K562 (cell line): ENCODE measurements around the gene PI4KA. TPM values are rescaled to one million over a fixed set of nuclear protein-coding genes. Genes with fewer than 3 reads are reported as not detected.
A peak's percentile ranks its signal among the peaks of the same experiment; 100 is the strongest.

Source experiments
- CCAR2 ChIP-seq: fragments of 200-400 bp; formaldehyde crosslinking; IDR thresholded peaks from 2 replicates; pipeline ENCODE4 v1.6.1; 2017; ENCODE audit warnings: mild to moderate bottlenecking, low read depth, low read length
- CHD1 ChIP-seq: fragments of 200-600 bp; sonication (generic); IDR thresholded peaks from one replicate; pipeline ENCODE4 v1.6.1; 2012; ENCODE audit warnings: mild to moderate bottlenecking, moderate library complexity, low read length, inconsistent platforms
- CHD4 ChIP-seq: fragments of 200-600 bp; sonication (generic); IDR thresholded peaks from 3 replicates; pipeline ENCODE4 v1.6.1; 2012; ENCODE audit warnings: low read depth, mild to moderate bottlenecking, mixed read lengths, low read length, inconsistent platforms; ENCODE audit not compliant: insufficient read depth, insufficient replicate concordance, poor library complexity, severe bottlenecking
- CXXC5 ChIP-seq: fragments of 250-450 bp; sonication (Bioruptor Pico); IDR thresholded peaks from 2 replicates; pipeline ENCODE4 v1.8.0; 2022; ENCODE audit warnings: inconsistent platforms, mild to moderate bottlenecking, moderate library complexity
- EZH2 ChIP-seq: IDR thresholded peaks from 2 replicates; pipeline ENCODE4 v1.6.1; 2012; ENCODE audit warnings: low read depth, mild to moderate bottlenecking, inconsistent platforms, low read length, borderline replicate concordance
- HOXB6 ChIP-seq: fragments of 250-450 bp; sonication (Bioruptor Pico); IDR thresholded peaks from 2 replicates; pipeline ENCODE4 v1.5.1; 2022; ENCODE audit warnings: mild to moderate bottlenecking, borderline replicate concordance
- JUN ChIP-seq, 2 experiments: sonication (generic) in 1 of 2; formaldehyde crosslinking in 1 of 2; IDR thresholded peaks; 2 replicates each; pipeline versions ENCODE4 v1.6.1 to v1.8.0; 2012 to 2022; ENCODE audit warnings: borderline replicate concordance in 2 of 2, mild to moderate bottlenecking in 2 of 2, improper control_type of control experiment in 1 of 2, low read depth in 1 of 2, low read length in 1 of 2, missing genetic modification reagents in 1 of 2
- NR2C1 ChIP-seq, 2 experiments: fragments of 450-650 bp; IDR thresholded peaks; 2 replicates each; pipeline ENCODE4 v1.6.1; 2017; ENCODE audit warnings: mild to moderate bottlenecking in 2 of 2, antibody characterized with exemption in 1 of 2, inconsistent platforms in 1 of 2, missing compliant biosample characterization in 1 of 2, missing genetic modification characterization in 1 of 2
- PRPF4 ChIP-seq: fragments of 200-400 bp; formaldehyde crosslinking; IDR thresholded peaks from one replicate; pipeline ENCODE4 v1.6.1; 2017; ENCODE audit warnings: low read length, low read depth, mild to moderate bottlenecking; ENCODE audit not compliant: insufficient read depth, poor library complexity, severe bottlenecking
- RBBP5 ChIP-seq: fragments of 200-600 bp; sonication (generic); IDR thresholded peaks from 2 replicates; pipeline ENCODE4 v1.6.1; 2012; ENCODE audit warnings: borderline replicate concordance, mild to moderate bottlenecking, low read length, control low read depth, inconsistent platforms; ENCODE audit not compliant: insufficient read depth, poor library complexity, severe bottlenecking
- SETDB1 ChIP-seq: IDR thresholded peaks from one replicate; pipeline ENCODE4 v1.6.1; 2012; ENCODE audit warnings: low read length, control low read depth, inconsistent platforms
- TAF7 ChIP-seq: fragments of 450-650 bp; IDR thresholded peaks from 2 replicates; pipeline ENCODE4 v1.6.1; 2016; ENCODE audit warnings: missing genetic modification characterization, missing compliant biosample characterization
- TBP ChIP-seq: optimal IDR thresholded peaks from 2 replicates; pipeline ENCODE3; 2011; ENCODE audit warnings: low read depth, low read length, improper control_type of control experiment
- ZBTB17 ChIP-seq: fragments of 450-650 bp; formaldehyde crosslinking; IDR thresholded peaks from 2 replicates; pipeline ENCODE4 v1.4.0; 2020; ENCODE audit warnings: mild to moderate bottlenecking
- ZC3H11A ChIP-seq: IDR thresholded peaks from 2 replicates; pipeline ENCODE4 v1.6.1; 2012; ENCODE audit warnings: low read depth, low read length, improper control_type of control experiment
- ZFPM2 ChIP-seq: fragments of 250-450 bp; sonication (Bioruptor Pico); IDR thresholded peaks from 2 replicates; pipeline ENCODE4 v1.5.1; 2022; ENCODE audit warnings: mild to moderate bottlenecking
- ZNF140 ChIP-seq: fragments of 250-450 bp; sonication (Bioruptor Pico); IDR thresholded peaks from 2 replicates; pipeline ENCODE4 v1.8.0; 2021; ENCODE audit warnings: moderate library complexity, mild to moderate bottlenecking, inconsistent platforms
- ZNF311 ChIP-seq: fragments of 250-450 bp; sonication (Bioruptor Pico); IDR thresholded peaks from 2 replicates; pipeline ENCODE4 v1.4.0; 2020; ENCODE audit warnings: mild to moderate bottlenecking, moderate library complexity
- ZNF384 ChIP-seq: IDR thresholded peaks from 2 replicates; pipeline ENCODE4 v1.6.1; 2012; ENCODE audit warnings: low read depth, low read length, improper control_type of control experiment
- polyA plus RNA-seq, 8 experiments: library from polyadenylated mRNA; depleted of rRNA in 4 of 8; stranded (reverse) in 5 of 8; unstranded in 3 of 8; fragments of >200 nt; fragmentation: Nextera tagmentation in 2 of 8; fragmentation: Illumina TruSeq in 1 of 8; extraction: Ambion mirVana in 2 of 8; extraction: Trizol in 1 of 8; gene quantifications; 2 replicates each; pipeline versions ENCODE4 v1.2.1 to v1.2.3, GENCODE V29; 2011 to 2014; ENCODE audit warnings: inconsistent platforms in 1 of 8, missing spikeins in 1 of 8
- total RNA-seq, 7 experiments: library from RNA; depleted of rRNA in 6 of 7; stranded (reverse); fragments of >200 nt in 6 of 7; fragmentation: Illumina TruSeq in 2 of 7; extraction: Trizol in 2 of 7; gene quantifications; 2 replicates each; pipeline versions ENCODE4 v1.2.1 to v1.2.3, GENCODE V29; 2011 to 2021; ENCODE audit warnings: low replicate concordance in 1 of 7
- TF ChIP-seq, protein P1 (sequence below): sonication (generic); formaldehyde crosslinking; IDR thresholded peaks from 2 replicates; pipeline ENCODE4 v1.8.1; 2023; ENCODE audit warnings: mild to moderate bottlenecking, missing genetic modification reagents
- TF ChIP-seq, protein P2 (sequence below): fragments of 250-450 bp; sonication (Bioruptor Pico); IDR thresholded peaks from 2 replicates; pipeline ENCODE4 v1.4.0; 2020
- TF ChIP-seq, protein P3 (sequence below): sonication (generic); formaldehyde crosslinking; IDR thresholded peaks from 2 replicates; pipeline ENCODE4 v1.8.0; 2022; ENCODE audit warnings: mild to moderate bottlenecking, missing genetic modification reagents

Gene PI4KA
- total and polyA plus RNA-seq, 9 of the 15 experiments (the other 6 are each of a cell fraction or from before 2014, with no cell fraction given) = 7.3 to 187 (median 84.7) TPM

DNA sequence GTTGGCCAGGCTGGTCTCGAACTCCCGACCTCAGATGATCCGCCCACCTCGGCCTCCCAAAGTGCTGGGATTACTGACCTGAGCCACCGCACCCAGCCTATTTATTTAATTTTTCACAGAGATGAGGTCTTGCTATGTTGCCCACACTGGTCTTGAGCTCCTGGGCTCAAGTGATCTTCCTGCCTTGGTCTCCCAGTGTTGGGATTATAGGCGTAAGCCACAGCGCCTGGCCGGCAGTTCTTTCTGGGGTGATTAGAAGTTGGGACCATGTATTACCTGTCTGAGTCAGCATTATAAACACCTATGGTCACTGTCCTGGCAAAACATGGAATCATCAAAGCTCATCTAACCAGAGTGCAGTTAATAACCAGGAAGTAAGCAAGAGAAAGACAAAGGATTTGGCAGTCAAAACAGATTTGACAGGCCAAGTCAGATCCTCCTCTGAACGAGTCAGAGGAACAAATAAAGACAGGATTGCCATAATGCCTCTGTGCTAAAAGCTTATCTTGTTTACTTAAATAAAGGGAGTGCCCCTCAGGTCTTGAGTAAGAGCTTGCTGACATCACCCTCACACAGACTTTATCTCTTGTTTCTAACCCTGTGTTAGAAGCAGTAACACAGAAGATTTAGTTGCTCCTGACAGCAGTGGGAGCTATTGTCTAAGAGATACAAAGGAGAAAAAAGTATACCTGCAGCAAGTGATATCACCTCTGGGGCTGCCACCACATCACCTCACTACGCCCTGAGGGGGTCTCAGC lies 81.0 kb downstream of the PI4KA start (continued):
- TF ChIP-seq, protein P1, sequence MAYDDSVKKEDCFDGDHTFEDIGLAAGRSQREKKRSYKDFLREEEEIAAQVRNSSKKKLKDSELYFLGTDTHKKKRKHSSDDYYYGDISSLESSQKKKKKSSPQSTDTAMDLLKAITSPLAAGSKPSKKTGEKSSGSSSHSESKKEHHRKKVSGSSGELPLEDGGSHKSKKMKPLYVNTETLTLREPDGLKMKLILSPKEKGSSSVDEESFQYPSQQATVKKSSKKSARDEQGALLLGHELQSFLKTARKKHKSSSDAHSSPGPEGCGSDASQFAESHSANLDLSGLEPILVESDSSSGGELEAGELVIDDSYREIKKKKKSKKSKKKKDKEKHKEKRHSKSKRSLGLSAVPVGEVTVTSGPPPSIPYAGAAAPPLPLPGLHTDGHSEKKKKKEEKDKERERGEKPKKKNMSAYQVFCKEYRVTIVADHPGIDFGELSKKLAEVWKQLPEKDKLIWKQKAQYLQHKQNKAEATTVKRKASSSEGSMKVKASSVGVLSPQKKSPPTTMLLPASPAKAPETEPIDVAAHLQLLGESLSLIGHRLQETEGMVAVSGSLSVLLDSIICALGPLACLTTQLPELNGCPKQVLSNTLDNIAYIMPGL (CRISPR knock-in tag) = peak; percentile 69; the same call in 1 of the 2 replicates
- peak; percentile 94 for TF ChIP-seq SETDB1
- TF ChIP-seq PRPF4 = no peak
- TF ChIP-seq NR2C1 (IDR thresholded peaks at IDR 0.05) = no peak
- no peak for TF ChIP-seq NR2C1 (tag; IDR thresholded peaks at IDR 0.05)
- TF ChIP-seq, protein P2, sequence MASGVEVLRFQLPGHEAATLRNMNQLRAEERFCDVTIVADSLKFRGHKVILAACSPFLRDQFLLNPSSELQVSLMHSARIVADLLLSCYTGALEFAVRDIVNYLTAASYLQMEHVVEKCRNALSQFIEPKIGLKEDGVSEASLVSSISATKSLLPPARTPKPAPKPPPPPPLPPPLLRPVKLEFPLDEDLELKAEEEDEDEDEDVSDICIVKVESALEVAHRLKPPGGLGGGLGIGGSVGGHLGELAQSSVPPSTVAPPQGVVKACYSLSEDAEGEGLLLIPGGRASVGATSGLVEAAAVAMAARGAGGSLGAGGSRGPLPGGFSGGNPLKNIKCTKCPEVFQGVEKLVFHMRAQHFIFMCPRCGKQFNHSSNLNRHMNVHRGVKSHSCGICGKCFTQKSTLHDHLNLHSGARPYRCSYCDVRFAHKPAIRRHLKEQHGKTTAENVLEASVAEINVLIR (CRISPR knock-in tag) = peak; percentile 83
- peak; percentile 55; the same call in 1 of the 2 replicates for TF ChIP-seq CCAR2
- TF ChIP-seq ZBTB17 (CRISPR knock-in tag) = peak; percentile 85; the same call in 1 of the 2 replicates
- TF ChIP-seq RBBP5 = peak; percentile 65
- no peak for TF ChIP-seq CHD1
- peak; percentile 82 for TF ChIP-seq CHD4
- TF ChIP-seq CXXC5 = peak; percentile 80
- TF ChIP-seq ZNF311 (CRISPR knock-in tag) = peak; percentile 68
- TF ChIP-seq, protein P3, sequence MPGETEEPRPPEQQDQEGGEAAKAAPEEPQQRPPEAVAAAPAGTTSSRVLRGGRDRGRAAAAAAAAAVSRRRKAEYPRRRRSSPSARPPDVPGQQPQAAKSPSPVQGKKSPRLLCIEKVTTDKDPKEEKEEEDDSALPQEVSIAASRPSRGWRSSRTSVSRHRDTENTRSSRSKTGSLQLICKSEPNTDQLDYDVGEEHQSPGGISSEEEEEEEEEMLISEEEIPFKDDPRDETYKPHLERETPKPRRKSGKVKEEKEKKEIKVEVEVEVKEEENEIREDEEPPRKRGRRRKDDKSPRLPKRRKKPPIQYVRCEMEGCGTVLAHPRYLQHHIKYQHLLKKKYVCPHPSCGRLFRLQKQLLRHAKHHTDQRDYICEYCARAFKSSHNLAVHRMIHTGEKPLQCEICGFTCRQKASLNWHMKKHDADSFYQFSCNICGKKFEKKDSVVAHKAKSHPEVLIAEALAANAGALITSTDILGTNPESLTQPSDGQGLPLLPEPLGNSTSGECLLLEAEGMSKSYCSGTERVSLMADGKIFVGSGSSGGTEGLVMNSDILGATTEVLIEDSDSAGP (CRISPR knock-in tag) = peak; percentile 74; the same call in 1 of the 2 replicates
- no peak for TF ChIP-seq TAF7 (tag)
- TF ChIP-seq ZNF140 (CRISPR knock-in tag) = 0 out of 2 replicates have a peak, but pooled peaks have one; percentile 5
- peak; percentile 100 for TF ChIP-seq JUN (IDR thresholded peaks at IDR 0.05; ENCODE audit: borderline replicate concordance, low read depth, low read length)
- TF ChIP-seq JUN (CRISPR knock-in tag; IDR thresholded peaks at IDR 0.05; ENCODE audit: borderline replicate concordance) = no peak
- peak; percentile 42 for TF ChIP-seq TBP
- TF ChIP-seq ZNF384 = peak; percentile 89
- 0 out of 2 replicates have a peak, but pooled peaks have one; percentile 90 for TF ChIP-seq ZFPM2 (CRISPR knock-in tag)
- TF ChIP-seq ZC3H11A = peak; percentile 15; the same call in 1 of the 2 replicates
- peak; percentile 48; the same call in 1 of the 2 replicates for TF ChIP-seq EZH2
- TF ChIP-seq HOXB6 (CRISPR knock-in tag) = peak; percentile 66; the same call in 1 of the 2 replicates
